ENCODE data around the gene APEH.

- no peak for TF ChIP-seq CTCF (IDR thresholded peaks at IDR 0.05)
- no peak for TF ChIP-seq POLR2A (IDR thresholded peaks at IDR 0.05)
Measured at GRCh38 chr3:49656541-49657112, 17.5 kb upstream of the APEH start.

Data from esophagus squamous epithelium (tissue), 4 donors.